HEK293 (cell line): ENCODE data around the gene TNFSF13.

ENCODE experiments used
- TRIM28 ChIP-seq: IDR thresholded peaks from 2 replicates; pipeline ENCODE4 v1.6.1; 2011; ENCODE audit warnings: low read length, control low read depth, borderline replicate concordance
- ZNF138 ChIP-seq: fragments of 450-650 bp; formaldehyde crosslinking; IDR thresholded peaks from 2 replicates; pipeline ENCODE4 v1.5.1; 2016; ENCODE audit warnings: missing biosample characterization, missing genetic modification characterization, borderline replicate concordance
- ZNF175 ChIP-seq: fragments of 450-650 bp; formaldehyde crosslinking; IDR thresholded peaks from 2 replicates; pipeline ENCODE4 v1.5.1; 2016; ENCODE audit warnings: missing biosample characterization, missing genetic modification characterization
- ZNF19 ChIP-seq: fragments of 450-650 bp; formaldehyde crosslinking; IDR thresholded peaks from 2 replicates; pipeline ENCODE4; 2016; ENCODE audit warnings: missing biosample characterization, missing genetic modification characterization, low read depth
- ZNF24 ChIP-seq: fragments of 450-650 bp; formaldehyde crosslinking; IDR thresholded peaks from 2 replicates; pipeline ENCODE4 v1.5.1; 2016; ENCODE audit warnings: missing biosample characterization, missing genetic modification characterization
- ZNF274 ChIP-seq, 2 experiments: fragments of 200-500 bp in 1 of 2; fragments of 450-650 bp in 1 of 2; sonication (Bioruptor generic) in 1 of 2; formaldehyde crosslinking in 1 of 2; IDR thresholded peaks; 2 replicates each; pipeline versions ENCODE4 v1.5.1 to v1.6.1; 2014 to 2016; ENCODE audit warnings: borderline replicate concordance in 1 of 2, inconsistent platforms in 1 of 2, low read length in 1 of 2, missing biosample characterization in 1 of 2, missing genetic modification characterization in 1 of 2
- ZNF530 ChIP-seq: fragments of 450-650 bp; formaldehyde crosslinking; IDR thresholded peaks from 2 replicates; pipeline ENCODE4 v1.5.1; 2016; ENCODE audit warnings: low read depth, missing biosample characterization, missing genetic modification characterization
- ZNF596 ChIP-seq: fragments of 450-650 bp; IDR thresholded peaks from 2 replicates; pipeline ENCODE4 v1.5.0; 2018; ENCODE audit warnings: missing biosample characterization, mild to moderate bottlenecking, missing genetic modification characterization, moderate library complexity
- TF ChIP-seq, protein P1 (sequence below): fragments of 450-650 bp; formaldehyde crosslinking; IDR thresholded peaks from 2 replicates; pipeline ENCODE4 v1.5.1; 2016; ENCODE audit warnings: missing biosample characterization, missing genetic modification characterization
- TF ChIP-seq, protein P2 (sequence below): fragments of 450-650 bp; formaldehyde crosslinking; IDR thresholded peaks from 2 replicates; pipeline ENCODE4 v1.5.1; 2016; ENCODE audit warnings: missing biosample characterization, missing genetic modification characterization, low read depth
- TF ChIP-seq, protein P3 (sequence below): fragments of 450-650 bp; formaldehyde crosslinking; IDR thresholded peaks from 2 replicates; pipeline ENCODE4; 2016; ENCODE audit warnings: missing biosample characterization, missing genetic modification characterization
- TF ChIP-seq, protein P4 (sequence below): fragments of 450-650 bp; formaldehyde crosslinking; IDR thresholded peaks from 2 replicates; pipeline ENCODE4 v1.5.1; 2016; ENCODE audit warnings: missing biosample characterization, missing genetic modification characterization
- TF ChIP-seq, protein P5 (sequence below): fragments of 450-650 bp; formaldehyde crosslinking; IDR thresholded peaks from 2 replicates; pipeline ENCODE4 v1.5.1; 2016; ENCODE audit warnings: missing biosample characterization, missing genetic modification characterization
- TF ChIP-seq, protein P6 (sequence below): fragments of 450-650 bp; formaldehyde crosslinking; IDR thresholded peaks from 2 replicates; pipeline ENCODE4 v1.5.1; 2016; ENCODE audit warnings: missing biosample characterization, missing genetic modification characterization

DNA sequence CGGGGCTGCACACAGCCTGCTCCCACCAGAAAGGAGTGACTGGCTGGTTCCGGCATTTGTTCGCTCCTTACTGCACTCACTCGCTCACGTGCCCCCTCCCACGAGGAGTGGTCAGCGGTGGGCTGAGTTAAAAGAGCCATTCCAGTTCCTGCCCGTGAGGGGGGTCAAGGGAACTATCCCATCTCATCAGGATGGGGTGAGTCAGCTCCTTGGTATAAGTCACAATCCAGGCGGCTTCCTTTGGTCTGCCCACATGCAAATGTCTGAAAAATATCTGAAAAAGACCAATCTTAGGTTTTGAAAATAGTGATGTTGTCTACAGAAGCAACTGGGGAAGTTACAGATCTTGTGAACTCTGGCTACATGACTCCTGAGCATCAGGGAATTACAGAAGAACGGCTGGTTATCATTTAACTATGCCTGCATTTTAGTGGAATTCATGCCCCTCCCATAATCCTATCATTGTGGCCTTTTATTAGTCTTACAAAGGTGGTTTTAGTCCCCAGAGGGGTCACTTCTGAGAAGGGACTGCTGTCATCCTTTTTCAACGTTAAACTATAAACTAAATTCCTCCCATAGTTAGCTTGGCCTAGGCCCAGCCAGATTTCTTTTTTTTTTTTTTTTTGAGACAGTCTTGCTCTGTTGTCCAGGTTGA lies 19.5 kb upstream of the TNFSF13 start:
- TF ChIP-seq, protein P1, sequence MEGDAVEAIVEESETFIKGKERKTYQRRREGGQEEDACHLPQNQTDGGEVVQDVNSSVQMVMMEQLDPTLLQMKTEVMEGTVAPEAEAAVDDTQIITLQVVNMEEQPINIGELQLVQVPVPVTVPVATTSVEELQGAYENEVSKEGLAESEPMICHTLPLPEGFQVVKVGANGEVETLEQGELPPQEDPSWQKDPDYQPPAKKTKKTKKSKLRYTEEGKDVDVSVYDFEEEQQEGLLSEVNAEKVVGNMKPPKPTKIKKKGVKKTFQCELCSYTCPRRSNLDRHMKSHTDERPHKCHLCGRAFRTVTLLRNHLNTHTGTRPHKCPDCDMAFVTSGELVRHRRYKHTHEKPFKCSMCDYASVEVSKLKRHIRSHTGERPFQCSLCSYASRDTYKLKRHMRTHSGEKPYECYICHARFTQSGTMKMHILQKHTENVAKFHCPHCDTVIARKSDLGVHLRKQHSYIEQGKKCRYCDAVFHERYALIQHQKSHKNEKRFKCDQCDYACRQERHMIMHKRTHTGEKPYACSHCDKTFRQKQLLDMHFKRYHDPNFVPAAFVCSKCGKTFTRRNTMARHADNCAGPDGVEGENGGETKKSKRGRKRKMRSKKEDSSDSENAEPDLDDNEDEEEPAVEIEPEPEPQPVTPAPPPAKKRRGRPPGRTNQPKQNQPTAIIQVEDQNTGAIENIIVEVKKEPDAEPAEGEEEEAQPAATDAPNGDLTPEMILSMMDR (tag by site-specific recombination), result no peak
- TF ChIP-seq ZNF19 (tag by site-specific recombination) (no peak), TRIM28 (no peak), ZNF24 (tag by site-specific recombination) (no peak), ZNF175 (tag by site-specific recombination) (no peak), ZNF274 (IDR thresholded peaks at IDR 0.05; ENCODE audit: low read length) (no peak), ZNF274 (tag by site-specific recombination; IDR thresholded peaks at IDR 0.05; ENCODE audit: borderline replicate concordance) (no peak), ZNF530 (tag by site-specific recombination) (no peak), ZNF138 (no peak), ZNF596 (no peak)
- TF ChIP-seq, protein P2, sequence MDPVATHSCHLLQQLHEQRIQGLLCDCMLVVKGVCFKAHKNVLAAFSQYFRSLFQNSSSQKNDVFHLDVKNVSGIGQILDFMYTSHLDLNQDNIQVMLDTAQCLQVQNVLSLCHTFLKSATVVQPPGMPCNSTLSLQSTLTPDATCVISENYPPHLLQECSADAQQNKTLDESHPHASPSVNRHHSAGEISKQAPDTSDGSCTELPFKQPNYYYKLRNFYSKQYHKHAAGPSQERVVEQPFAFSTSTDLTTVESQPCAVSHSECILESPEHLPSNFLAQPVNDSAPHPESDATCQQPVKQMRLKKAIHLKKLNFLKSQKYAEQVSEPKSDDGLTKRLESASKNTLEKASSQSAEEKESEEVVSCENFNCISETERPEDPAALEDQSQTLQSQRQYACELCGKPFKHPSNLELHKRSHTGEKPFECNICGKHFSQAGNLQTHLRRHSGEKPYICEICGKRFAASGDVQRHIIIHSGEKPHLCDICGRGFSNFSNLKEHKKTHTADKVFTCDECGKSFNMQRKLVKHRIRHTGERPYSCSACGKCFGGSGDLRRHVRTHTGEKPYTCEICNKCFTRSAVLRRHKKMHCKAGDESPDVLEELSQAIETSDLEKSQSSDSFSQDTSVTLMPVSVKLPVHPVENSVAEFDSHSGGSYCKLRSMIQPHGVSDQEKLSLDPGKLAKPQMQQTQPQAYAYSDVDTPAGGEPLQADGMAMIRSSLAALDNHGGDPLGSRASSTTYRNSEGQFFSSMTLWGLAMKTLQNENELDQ, result no peak
- TF ChIP-seq, protein P3, sequence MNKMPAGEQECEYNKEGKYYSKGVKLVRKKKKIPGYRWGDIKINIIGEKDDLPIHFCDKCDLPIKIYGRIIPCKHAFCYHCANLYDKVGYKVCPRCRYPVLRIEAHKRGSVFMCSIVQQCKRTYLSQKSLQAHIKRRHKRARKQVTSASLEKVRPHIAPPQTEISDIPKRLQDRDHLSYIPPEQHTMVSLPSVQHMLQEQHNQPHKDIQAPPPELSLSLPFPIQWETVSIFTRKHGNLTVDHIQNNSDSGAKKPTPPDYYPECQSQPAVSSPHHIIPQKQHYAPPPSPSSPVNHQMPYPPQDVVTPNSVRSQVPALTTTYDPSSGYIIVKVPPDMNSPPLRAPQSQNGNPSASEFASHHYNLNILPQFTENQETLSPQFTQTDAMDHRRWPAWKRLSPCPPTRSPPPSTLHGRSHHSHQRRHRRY (tag by site-specific recombination), result no peak
- TF ChIP-seq, protein P4, sequence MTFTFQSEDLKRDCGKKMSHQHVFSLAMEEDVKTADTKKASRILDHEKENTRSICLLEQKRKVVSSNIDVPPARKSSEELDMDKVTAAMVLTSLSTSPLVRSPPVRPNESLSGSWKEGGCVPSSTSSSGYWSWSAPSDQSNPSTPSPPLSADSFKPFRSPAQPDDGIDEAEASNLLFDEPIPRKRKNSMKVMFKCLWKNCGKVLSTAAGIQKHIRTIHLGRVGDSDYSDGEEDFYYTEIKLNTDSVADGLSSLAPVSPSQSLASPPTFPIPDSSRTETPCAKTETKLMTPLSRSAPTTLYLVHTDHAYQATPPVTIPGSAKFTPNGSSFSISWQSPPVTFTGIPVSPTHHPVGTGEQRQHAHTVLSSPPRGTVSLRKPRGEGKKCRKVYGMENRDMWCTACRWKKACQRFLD (tag by site-specific recombination), result no peak
- TF ChIP-seq, protein P5, sequence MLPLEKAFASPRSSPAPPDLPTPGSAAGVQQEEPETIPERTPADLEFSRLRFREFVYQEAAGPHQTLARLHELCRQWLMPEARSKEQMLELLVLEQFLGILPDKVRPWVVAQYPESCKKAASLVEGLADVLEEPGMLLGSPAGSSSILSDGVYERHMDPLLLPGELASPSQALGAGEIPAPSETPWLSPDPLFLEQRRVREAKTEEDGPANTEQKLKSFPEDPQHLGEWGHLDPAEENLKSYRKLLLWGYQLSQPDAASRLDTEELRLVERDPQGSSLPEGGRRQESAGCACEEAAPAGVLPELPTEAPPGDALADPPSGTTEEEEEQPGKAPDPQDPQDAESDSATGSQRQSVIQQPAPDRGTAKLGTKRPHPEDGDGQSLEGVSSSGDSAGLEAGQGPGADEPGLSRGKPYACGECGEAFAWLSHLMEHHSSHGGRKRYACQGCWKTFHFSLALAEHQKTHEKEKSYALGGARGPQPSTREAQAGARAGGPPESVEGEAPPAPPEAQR (tag by site-specific recombination), result no peak
- TF ChIP-seq, protein P6, sequence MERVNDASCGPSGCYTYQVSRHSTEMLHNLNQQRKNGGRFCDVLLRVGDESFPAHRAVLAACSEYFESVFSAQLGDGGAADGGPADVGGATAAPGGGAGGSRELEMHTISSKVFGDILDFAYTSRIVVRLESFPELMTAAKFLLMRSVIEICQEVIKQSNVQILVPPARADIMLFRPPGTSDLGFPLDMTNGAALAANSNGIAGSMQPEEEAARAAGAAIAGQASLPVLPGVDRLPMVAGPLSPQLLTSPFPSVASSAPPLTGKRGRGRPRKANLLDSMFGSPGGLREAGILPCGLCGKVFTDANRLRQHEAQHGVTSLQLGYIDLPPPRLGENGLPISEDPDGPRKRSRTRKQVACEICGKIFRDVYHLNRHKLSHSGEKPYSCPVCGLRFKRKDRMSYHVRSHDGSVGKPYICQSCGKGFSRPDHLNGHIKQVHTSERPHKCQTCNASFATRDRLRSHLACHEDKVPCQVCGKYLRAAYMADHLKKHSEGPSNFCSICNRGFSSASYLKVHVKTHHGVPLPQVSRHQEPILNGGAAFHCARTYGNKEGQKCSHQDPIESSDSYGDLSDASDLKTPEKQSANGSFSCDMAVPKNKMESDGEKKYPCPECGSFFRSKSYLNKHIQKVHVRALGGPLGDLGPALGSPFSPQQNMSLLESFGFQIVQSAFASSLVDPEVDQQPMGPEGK (tag by site-specific recombination), result no peak
